Naive thymus-derived CD4-positive, alpha-beta T cell (primary cell): ENCODE results near the gene UXS1. TPM values are rescaled to one million over a fixed set of nuclear protein-coding genes. Genes with fewer than 3 reads are reported as not detected.

ENCODE experiments used
- ATAC-seq: fragments of 150-1000 bp; cut with Tn5 transposase; 2 replicates; pipeline ENCODE4 v1.10.0; 2021; ENCODE audit warnings: mild to moderate bottlenecking, moderate library complexity
- CTCF ChIA-PET: fragments of 350-600 bp; sonication (Branson Sonifier 250); formaldehyde crosslinking; loops from one replicate; lab custom pipeline; 2021; ENCODE audit warnings: antibody characterized with exemption; lab: Charles Lee
- POLR2A ChIA-PET: fragments of 350-600 bp; sonication (Branson Sonifier 250); formaldehyde crosslinking; loops from one replicate; lab custom pipeline; 2021; ENCODE audit warnings: antibody characterized with exemption, inconsistent platforms; lab: Charles Lee
- DNase-seq, 9 donors: peaks; one replicate each; pipeline versions ENCODE4 v3.0.0 to v3.0.0-alpha.2; 2020 to 2022; ENCODE audit warnings: mixed read lengths in 1 of 9
- H3K27ac ChIP-seq: one replicate; pipeline ENCODE4 v1.7.0; 2013; ENCODE audit warnings: mild to moderate bottlenecking, low read depth, low read length, moderate library complexity
- H3K27me3 ChIP-seq, 2 donors: one replicate each; pipeline ENCODE4 v1.7.0; 2013; ENCODE audit warnings: low read length in 2 of 2, mild to moderate bottlenecking in 2 of 2, moderate library complexity in 2 of 2; ENCODE audit not compliant: control insufficient read depth in 2 of 2, insufficient read depth in 2 of 2
- H3K36me3 ChIP-seq, 3 experiments: 1 replicate in 2 of 3; 2 replicates in 1 of 3; pipeline ENCODE4 v1.7.0; 2013; ENCODE audit warnings: low read length in 3 of 3, mild to moderate bottlenecking in 3 of 3, moderate library complexity in 1 of 3; ENCODE audit not compliant: insufficient read depth in 3 of 3, control insufficient read depth in 2 of 3
- H3K4me1 ChIP-seq, 2 donors: one replicate each; pipeline ENCODE4 v1.7.0; 2013; ENCODE audit warnings: low read length in 2 of 2, mild to moderate bottlenecking in 2 of 2, moderate library complexity in 1 of 2; ENCODE audit not compliant: control insufficient read depth in 2 of 2, insufficient read depth in 2 of 2
- H3K4me3 ChIP-seq: 2 replicates; pipeline ENCODE4 v1.7.0; 2013; ENCODE audit warnings: mild to moderate bottlenecking, low read length
- H3K9me3 ChIP-seq, 3 experiments: 1 replicate in 2 of 3; 2 replicates in 1 of 3; pipeline ENCODE4 v1.7.0; 2013; ENCODE audit warnings: low read length in 3 of 3; ENCODE audit not compliant: control insufficient read depth in 2 of 3
- H3K27ac Mint-ChIP-seq, 9 donors: one replicate each; pipeline ENCODE4 v1.8.0; 2020 to 2022; ENCODE audit warnings: mixed read lengths in 9 of 9, mild to moderate bottlenecking in 8 of 9, moderate library complexity in 5 of 9, inconsistent platforms in 2 of 9
- H3K27me3 Mint-ChIP-seq, 5 donors: one replicate each; pipeline ENCODE4 v1.8.0; 2021 to 2022; ENCODE audit warnings: mixed read lengths in 5 of 5, mild to moderate bottlenecking in 1 of 5
- H3K36me3 Mint-ChIP-seq, 5 donors: one replicate each; pipeline ENCODE4 v1.8.0; 2020 to 2022; ENCODE audit warnings: mixed read lengths in 5 of 5, mild to moderate bottlenecking in 3 of 5, inconsistent platforms in 1 of 5
- H3K4me1 Mint-ChIP-seq, 7 donors: one replicate each; pipeline ENCODE4 v1.8.0; 2020 to 2022; ENCODE audit warnings: mixed read lengths in 7 of 7, mild to moderate bottlenecking in 3 of 7, inconsistent platforms in 1 of 7
- H3K4me3 Mint-ChIP-seq, 10 donors: one replicate each; pipeline ENCODE4 v1.8.0; 2020 to 2022; ENCODE audit warnings: mild to moderate bottlenecking in 10 of 10, mixed read lengths in 10 of 10, moderate library complexity in 6 of 10, inconsistent platforms in 2 of 10
- H3K9me3 Mint-ChIP-seq, 11 donors: one replicate each; pipeline ENCODE4 v1.8.0; 2020 to 2022; ENCODE audit warnings: mixed read lengths in 11 of 11, mild to moderate bottlenecking in 4 of 11, inconsistent platforms in 1 of 11, moderate library complexity in 1 of 11
- intact Hi-C, 2 donors: fragments of 100-400 bp; cut with micrococcal nuclease; formaldehyde crosslinking; loops; one replicate each; pipeline ENCODE4 v1.15.1; 2023
- polyA plus RNA-seq, 2 donors: library from polyadenylated mRNA; unstranded; fragments of 300-500 nt; fragmentation: Illumina TruSeq; gene quantifications; one replicate each; pipeline ENCODE4 v1.2.3, GENCODE V29; 2021
- total RNA-seq, 6 experiments: library from RNA in 5 of 6; stranded (reverse) in 5 of 6; gene quantifications; 1 replicate in 5 of 6; 2 replicates in 1 of 6; pipeline ENCODE4 v1.2.3 and lab custom pipeline; 2021 to 2026

Gene UXS1
- total and polyA plus RNA-seq, 7 experiments from 2014 or later = 52.3 to 185 (median 93.3) TPM

DNA sequence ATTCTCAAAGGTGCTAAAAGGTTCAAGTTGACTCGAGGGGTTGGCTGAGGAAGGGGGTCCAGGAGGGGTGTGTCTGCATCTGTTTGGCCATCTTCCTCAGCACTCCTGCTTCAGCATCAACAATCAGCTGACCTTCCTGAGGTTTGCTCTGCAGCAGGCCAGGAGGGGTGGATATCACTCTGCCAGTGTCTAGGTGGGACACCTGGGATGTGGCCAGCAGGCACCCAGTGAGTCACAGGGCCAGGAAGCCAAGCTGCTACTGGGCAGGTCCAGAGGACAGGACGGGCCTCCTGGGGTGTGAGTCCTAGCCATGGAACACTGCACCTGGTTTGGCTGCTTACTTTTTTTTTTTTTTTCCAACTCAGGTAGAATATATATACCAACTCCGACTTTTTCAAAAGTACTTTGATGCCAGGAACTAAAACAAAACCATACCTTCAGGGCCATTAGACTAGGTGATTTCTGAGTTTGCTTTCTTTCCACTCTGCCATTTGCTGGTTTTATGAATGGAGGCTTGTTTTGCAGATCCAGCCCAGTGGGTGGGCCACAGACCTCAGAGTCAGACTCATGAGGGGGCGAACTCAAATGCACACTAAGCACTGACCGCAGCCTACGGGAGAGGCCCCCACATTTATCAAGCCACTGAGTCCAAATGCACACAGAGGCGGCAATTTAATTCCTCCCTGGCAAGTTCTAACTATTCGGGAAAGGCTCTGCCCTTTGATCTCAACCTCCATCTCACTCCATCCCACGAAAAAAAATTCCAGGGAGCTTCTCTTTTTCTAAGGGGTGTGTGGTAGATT lies 76.0 kb downstream of the UXS1 start:
- POLR2A ChIA-PET = interaction anchor here (0.6 kb wide), 1 partner anchor 7 kb away, joined by 3 read pairs; no protein-coding TSS in a partner anchor
- Mint-ChIP-seq H3K4me1 (peaks cover 0 to 16% (median 5%) of the 10 kb centered on the region in 7 donors), H3K27ac (peak overlapping the region in 7 of 9 donors; percentile 13 to 79 (median 35)), H3K9me3 (no peaks in the 10 kb centered on the region), H3K36me3 (peaks cover 0 to 29% (median 4%) of the 10 kb centered on the region in 5 donors), H3K27me3 (no peaks in the 10 kb centered on the region), H3K4me3 (no peak overlapping the region)
- no peaks in the 10 kb centered on the region for H3K4me1 ChIP-seq
- H3K27ac ChIP-seq = no peak overlapping the region
- intact Hi-C loops = no loop called here
- H3K27me3 ChIP-seq = no peaks in the 10 kb centered on the region
- peaks cover 4 to 87% (median 27%) of the 10 kb centered on the region in 3 experiments for H3K36me3 ChIP-seq
- DNase-seq = no peak
- no peak for ATAC-seq
- no peak overlapping the region for H3K4me3 ChIP-seq
- no peaks in the 10 kb centered on the region for H3K9me3 ChIP-seq
- CTCF ChIA-PET = interaction anchor here (1.2 kb wide), 1 partner anchor 9 kb away, joined by 3 read pairs; no protein-coding TSS in a partner anchor

DNA sequence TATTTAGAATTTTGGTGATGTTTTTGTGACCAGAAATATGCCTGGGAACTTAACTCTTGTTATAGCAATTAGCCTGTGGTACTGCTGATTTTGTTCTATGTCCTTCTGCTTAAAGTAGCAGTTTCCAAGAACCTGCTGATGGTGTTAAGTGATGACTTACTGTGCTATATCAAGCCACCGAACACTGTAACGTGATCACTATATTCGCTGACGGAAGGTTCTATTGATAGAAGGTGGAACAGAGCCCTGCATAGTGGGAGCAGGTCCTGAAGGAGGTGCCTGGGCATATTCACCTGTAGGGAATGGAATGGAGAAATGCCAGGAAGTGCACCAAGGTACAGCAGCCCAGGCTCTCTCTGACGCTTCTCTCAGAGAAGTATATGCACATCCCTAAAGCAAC lies 76.8 kb downstream of the UXS1 start:
- Mint-ChIP-seq H3K27ac (peak overlapping the region in 5 of 9 donors; percentile 21 to 79 (median 52)), H3K9me3 (no peaks in the 10 kb centered on the region), H3K27me3 (no peaks in the 10 kb centered on the region), H3K36me3 (peaks cover 0 to 28% (median 9%) of the 10 kb centered on the region in 5 donors), H3K4me1 (peaks cover 0 to 16% (median 5%) of the 10 kb centered on the region in 7 donors), H3K4me3 (no peak overlapping the region)
- DNase-seq = no peak
- H3K4me3 ChIP-seq = no peak overlapping the region
- ChIA-PET CTCF (no interaction called here), POLR2A (no interaction called here)
- H3K4me1 ChIP-seq = no peaks in the 10 kb centered on the region
- intact Hi-C loops = no loop called here
- peaks cover 4 to 85% (median 23%) of the 10 kb centered on the region in 3 experiments for H3K36me3 ChIP-seq
- no peak for ATAC-seq
- H3K9me3 ChIP-seq = no peaks in the 10 kb centered on the region
- no peaks in the 10 kb centered on the region for H3K27me3 ChIP-seq
- H3K27ac ChIP-seq = no peak overlapping the region

DNA sequence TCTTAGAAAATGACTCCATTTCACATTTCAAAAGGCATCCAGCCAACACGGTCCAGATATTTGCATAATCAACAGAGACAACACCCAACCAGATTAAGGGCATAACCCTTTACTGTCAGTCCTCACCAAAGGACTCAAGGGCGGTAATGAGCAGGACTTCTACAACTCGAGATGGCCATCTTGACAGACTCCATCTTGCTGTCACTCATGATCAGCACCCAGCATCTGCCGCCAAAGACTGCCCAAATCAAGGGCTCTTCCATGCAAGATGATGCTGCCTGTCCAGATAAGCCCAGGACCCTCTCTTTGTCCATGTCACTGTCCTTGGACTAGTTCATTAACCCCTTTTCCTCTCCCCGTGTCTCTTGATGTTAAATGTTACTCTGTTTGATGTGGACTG lies 77.9 kb downstream of the UXS1 start:
- Mint-ChIP-seq H3K27ac (peak overlapping the region in 5 of 9 donors; percentile 25 to 70 (median 51)), H3K36me3 (peaks cover 4 to 33% (median 5%) of the 10 kb centered on the region in 5 donors)
- POLR2A ChIA-PET = no interaction called here

DNA sequence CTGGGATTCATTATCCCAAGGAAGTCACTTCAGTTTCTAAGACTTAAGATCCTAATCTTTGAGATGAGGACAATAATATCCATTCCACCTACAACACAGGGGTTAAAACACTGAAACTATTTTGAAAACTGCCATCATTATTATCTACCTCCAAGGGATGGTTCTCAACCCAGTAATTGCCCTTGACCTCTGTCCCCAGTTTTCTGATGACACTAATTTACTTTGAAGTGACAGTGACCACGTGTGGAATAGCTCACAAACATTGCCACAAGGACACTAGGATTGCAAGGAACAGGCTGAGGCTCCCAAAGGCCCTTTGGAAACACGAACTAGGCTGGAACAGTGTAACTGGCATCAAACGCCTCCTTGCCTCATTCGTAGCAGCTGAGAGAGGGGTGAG lies 78.4 kb downstream of the UXS1 start:
- no peak for ATAC-seq
- H3K36me3 ChIP-seq = peaks cover 0 to 85% (median 12%) of the 10 kb centered on the region in 3 experiments
- no peaks in the 10 kb centered on the region for H3K27me3 Mint-ChIP-seq
- no peaks in the 10 kb centered on the region for H3K27me3 ChIP-seq
- CTCF ChIA-PET = interaction anchor here (1.7 kb wide), 1 partner anchor 10 kb away, joined by 4 read pairs; no protein-coding TSS in a partner anchor
- peaks cover 4 to 34% (median 9%) of the 10 kb centered on the region in 5 donors for H3K36me3 Mint-ChIP-seq
- intact Hi-C loops = no loop called here
- no peaks in the 10 kb centered on the region for H3K9me3 ChIP-seq
- no peak overlapping the region for H3K27ac ChIP-seq
- no peak overlapping the region for H3K4me3 Mint-ChIP-seq
- H3K4me1 Mint-ChIP-seq = peaks cover 0 to 20% (median 5%) of the 10 kb centered on the region in 7 donors
- H3K4me1 ChIP-seq = no peaks in the 10 kb centered on the region
- H3K9me3 Mint-ChIP-seq = no peaks in the 10 kb centered on the region
- no peak for DNase-seq
- no peak overlapping the region for H3K4me3 ChIP-seq
- peak overlapping the region in 5 of 9 donors; percentile 25 to 71 (median 70) for H3K27ac Mint-ChIP-seq
- POLR2A ChIA-PET = no interaction called here

More for the DNA sequence above, 77.9 kb downstream of the UXS1 start:
- no peak for DNase-seq
- no peaks in the 10 kb centered on the region for H3K9me3 ChIP-seq
- peaks cover 0 to 16% (median 5%) of the 10 kb centered on the region in 7 donors for H3K4me1 Mint-ChIP-seq
- no peaks in the 10 kb centered on the region for H3K9me3 Mint-ChIP-seq
- CTCF ChIA-PET = no interaction called here
- H3K27me3 Mint-ChIP-seq = no peaks in the 10 kb centered on the region
- intact Hi-C loops = no loop called here
- peaks cover 0 to 85% (median 13%) of the 10 kb centered on the region in 3 experiments for H3K36me3 ChIP-seq
- ATAC-seq = no peak
- no peak overlapping the region for H3K27ac ChIP-seq
- no peak overlapping the region for H3K4me3 Mint-ChIP-seq
- no peaks in the 10 kb centered on the region for H3K4me1 ChIP-seq
- no peaks in the 10 kb centered on the region for H3K27me3 ChIP-seq
- no peak overlapping the region for H3K4me3 ChIP-seq

DNA sequence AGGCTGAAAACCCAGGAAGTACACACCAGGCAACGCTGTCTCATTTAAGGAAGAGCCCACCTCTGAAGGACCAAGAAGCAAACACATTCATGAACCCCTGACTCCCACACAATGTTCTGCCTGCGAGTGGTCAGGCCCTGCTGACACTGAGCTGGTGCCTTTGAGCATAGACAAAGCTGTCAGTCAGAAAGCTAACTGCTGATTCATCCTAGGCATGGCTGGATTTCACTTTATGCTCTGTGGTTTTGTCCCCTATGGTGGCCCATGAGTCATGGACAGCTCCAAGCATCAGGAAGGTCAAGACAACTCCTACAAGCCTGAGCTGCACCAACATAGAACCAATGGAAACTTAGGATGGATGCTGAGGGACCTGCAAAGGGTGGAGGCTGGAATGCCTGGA lies 78.9 kb downstream of the UXS1 start:
- ATAC-seq (peak; percentile 30), DNase-seq (no peak)
- no peaks in the 10 kb centered on the region for H3K27me3 ChIP-seq
- peaks cover 0 to 85% (median 11%) of the 10 kb centered on the region in 3 experiments for H3K36me3 ChIP-seq
- no peaks in the 10 kb centered on the region for H3K4me1 ChIP-seq
- H3K9me3 Mint-ChIP-seq = no peaks in the 10 kb centered on the region
- peaks cover 0 to 21% (median 5%) of the 10 kb centered on the region in 7 donors for H3K4me1 Mint-ChIP-seq
- CTCF ChIA-PET = interaction anchor here (1.7 kb wide), 1 partner anchor 10 kb away, joined by 4 read pairs; no protein-coding TSS in a partner anchor
- intact Hi-C loops = no loop called here
- H3K4me3 Mint-ChIP-seq = no peak overlapping the region
- H3K9me3 ChIP-seq = no peaks in the 10 kb centered on the region
- no peaks in the 10 kb centered on the region for H3K27me3 Mint-ChIP-seq
- POLR2A ChIA-PET = no interaction called here
- H3K27ac ChIP-seq = no peak overlapping the region
- H3K27ac Mint-ChIP-seq = peak overlapping the region in 8 of 9 donors; percentile 8 to 77 (median 59)
- peaks cover 4 to 36% (median 9%) of the 10 kb centered on the region in 5 donors for H3K36me3 Mint-ChIP-seq
- H3K4me3 ChIP-seq = no peak overlapping the region

DNA sequence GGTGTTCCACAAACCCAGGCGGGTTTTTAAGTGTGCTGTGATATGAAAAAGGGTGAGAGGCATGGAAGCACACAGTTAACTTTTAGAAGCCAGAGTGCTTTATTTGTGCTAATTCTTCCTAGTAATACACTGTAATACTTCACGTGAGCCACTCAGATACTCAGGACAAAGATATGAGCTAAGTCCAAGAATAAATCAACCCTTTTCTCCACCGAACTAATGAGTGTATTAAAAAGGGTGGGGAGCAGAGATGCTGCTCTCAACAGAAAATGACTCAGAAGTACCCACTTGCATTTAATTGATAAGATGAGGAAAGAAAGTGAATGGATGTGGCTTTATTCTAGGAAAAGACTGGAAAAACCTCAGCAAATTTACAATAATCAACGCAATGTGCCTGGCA lies 79.9 kb downstream of the UXS1 start:
- H3K36me3 Mint-ChIP-seq = peaks cover 4 to 30% (median 9%) of the 10 kb centered on the region in 5 donors
- no peaks in the 10 kb centered on the region for H3K27me3 Mint-ChIP-seq
- no peak for ATAC-seq
- no peaks in the 10 kb centered on the region for H3K9me3 Mint-ChIP-seq
- H3K27ac Mint-ChIP-seq = peak overlapping the region in 6 of 9 donors; percentile 10 to 71 (median 54)
- ChIA-PET POLR2A (interaction anchor here (0.5 to 1.5 kb wide), 3 partner anchors 46 to 476 kb away, joined by 3 to 4 read pairs (median 4); no protein-coding TSS in a partner anchor), CTCF (interaction anchor here (1.7 kb wide), 1 partner anchor 9 kb away, joined by 4 read pairs; no protein-coding TSS in a partner anchor)
- intact Hi-C loops = no loop called here
- H3K9me3 ChIP-seq = no peaks in the 10 kb centered on the region
- H3K27ac ChIP-seq = no peak overlapping the region
- no peak overlapping the region for H3K4me3 ChIP-seq
- DNase-seq = no peak
- H3K27me3 ChIP-seq = no peaks in the 10 kb centered on the region
- peaks cover 0 to 85% (median 7%) of the 10 kb centered on the region in 3 experiments for H3K36me3 ChIP-seq
- peaks cover 0 to 21% (median 3%) of the 10 kb centered on the region in 7 donors for H3K4me1 Mint-ChIP-seq
- H3K4me3 Mint-ChIP-seq = no peak overlapping the region
- no peaks in the 10 kb centered on the region for H3K4me1 ChIP-seq
